GM23338 (cell line): ENCODE data around the gene CD68.

Experiments
- CREB1 ChIP-seq: fragments of 250-450 bp; sonication (Bioruptor Pico); IDR thresholded peaks from 2 replicates; pipeline ENCODE4 v1.5.0; 2020; ENCODE audit warnings: low read depth, mild to moderate bottlenecking, moderate library complexity
- EZH2 ChIP-seq: fragments of 200-600 bp; sonication (generic); IDR thresholded peaks from one replicate; pipeline ENCODE4 v1.8.0; 2017; ENCODE audit warnings: antibody characterized with exemption, mild to moderate bottlenecking, low read depth; ENCODE audit not compliant: unreplicated experiment
- EZH2phosphoT487 ChIP-seq: fragments of 200-600 bp; sonication (generic); IDR thresholded peaks from one replicate; pipeline ENCODE4 v1.8.1; 2018; ENCODE audit warnings: antibody characterized with exemption; ENCODE audit not compliant: unreplicated experiment
- JUNB ChIP-seq: IDR thresholded peaks from one replicate; pipeline ENCODE4 v1.6.1; 2016; ENCODE audit warnings: antibody characterized with exemption; ENCODE audit not compliant: unreplicated experiment
- NANOG ChIP-seq: IDR thresholded peaks from 2 replicates; pipeline ENCODE4 v1.6.1; 2016; ENCODE audit warnings: antibody characterized with exemption, borderline replicate concordance
- POLR2AphosphoS5 ChIP-seq: IDR thresholded peaks from 2 replicates; pipeline ENCODE4 v1.6.1; 2016; ENCODE audit warnings: antibody characterized with exemption, low read depth
- STAT1 ChIP-seq: IDR thresholded peaks from one replicate; pipeline ENCODE4 v1.6.1; 2016; ENCODE audit warnings: antibody characterized with exemption; ENCODE audit not compliant: unreplicated experiment
- ZNF114 ChIP-seq: fragments of 250-450 bp; sonication (Bioruptor Pico); IDR thresholded peaks from 2 replicates; pipeline ENCODE4 v1.5.0; 2020; ENCODE audit warnings: mild to moderate bottlenecking, moderate library complexity
- ZNF331 ChIP-seq: fragments of 250-450 bp; sonication (Bioruptor Pico); IDR thresholded peaks from 2 replicates; pipeline ENCODE4 v1.5.0; 2020; ENCODE audit warnings: low read depth, mild to moderate bottlenecking, moderate library complexity
- TF ChIP-seq, protein P1 (sequence below), 2 experiments: fragments of 200-600 bp in 1 of 2; sonication (generic) in 1 of 2; conservative IDR thresholded peaks; 2 replicates each; pipeline versions ENCODE4 v1.5.1 to v1.6.1; 2016 to 2017; ENCODE audit warnings: antibody characterized with exemption in 2 of 2, low read depth in 2 of 2, mild to moderate bottlenecking in 2 of 2, moderate library complexity in 1 of 2
- TF ChIP-seq, protein P2 (sequence below): IDR thresholded peaks from one replicate; pipeline ENCODE4 v1.6.1; 2018; ENCODE audit warnings: antibody characterized with exemption; ENCODE audit not compliant: unreplicated experiment
- TF ChIP-seq, protein P3 (sequence below): IDR thresholded peaks from 2 replicates; pipeline ENCODE4 v1.6.1; 2016; ENCODE audit warnings: antibody characterized with exemption

DNA sequence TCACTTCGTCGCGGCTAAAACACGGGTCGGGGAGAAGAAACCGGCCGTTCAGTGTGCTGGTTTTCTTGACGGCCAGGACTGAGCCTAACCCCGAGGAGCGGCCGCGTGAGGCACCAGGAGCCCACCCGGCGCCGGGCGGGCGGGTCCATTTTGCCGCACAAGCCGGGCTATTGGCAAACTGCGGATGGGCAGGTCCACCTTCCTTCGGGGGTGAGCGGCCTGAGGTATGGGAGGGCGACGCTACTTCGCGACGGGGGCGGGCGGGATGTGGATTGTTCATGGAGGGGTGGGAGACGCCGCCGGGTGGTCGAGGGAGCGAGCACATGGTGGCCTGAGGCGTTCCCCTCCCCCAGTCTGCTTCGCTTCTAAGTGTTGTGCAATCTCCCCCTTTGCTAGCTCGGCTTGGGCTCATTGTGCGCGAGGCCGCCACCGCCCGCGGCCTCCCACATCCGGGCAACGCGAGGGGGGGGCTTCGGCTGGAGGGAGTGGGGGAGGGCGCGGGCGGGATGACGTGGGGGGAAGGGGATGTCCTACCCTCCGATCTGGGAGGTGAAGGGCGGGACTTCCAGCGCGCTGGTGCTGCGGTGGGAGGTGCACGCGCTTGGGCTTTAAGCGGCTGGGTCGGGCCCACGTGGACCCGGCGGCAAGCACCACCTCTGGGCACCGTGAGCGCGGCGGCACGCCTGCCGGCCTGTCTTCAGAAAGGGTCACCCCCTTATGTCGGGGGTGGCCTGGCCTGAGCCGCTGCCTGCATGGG lies 5.9 kb upstream of the CD68 start:
- TF ChIP-seq, protein P1, sequence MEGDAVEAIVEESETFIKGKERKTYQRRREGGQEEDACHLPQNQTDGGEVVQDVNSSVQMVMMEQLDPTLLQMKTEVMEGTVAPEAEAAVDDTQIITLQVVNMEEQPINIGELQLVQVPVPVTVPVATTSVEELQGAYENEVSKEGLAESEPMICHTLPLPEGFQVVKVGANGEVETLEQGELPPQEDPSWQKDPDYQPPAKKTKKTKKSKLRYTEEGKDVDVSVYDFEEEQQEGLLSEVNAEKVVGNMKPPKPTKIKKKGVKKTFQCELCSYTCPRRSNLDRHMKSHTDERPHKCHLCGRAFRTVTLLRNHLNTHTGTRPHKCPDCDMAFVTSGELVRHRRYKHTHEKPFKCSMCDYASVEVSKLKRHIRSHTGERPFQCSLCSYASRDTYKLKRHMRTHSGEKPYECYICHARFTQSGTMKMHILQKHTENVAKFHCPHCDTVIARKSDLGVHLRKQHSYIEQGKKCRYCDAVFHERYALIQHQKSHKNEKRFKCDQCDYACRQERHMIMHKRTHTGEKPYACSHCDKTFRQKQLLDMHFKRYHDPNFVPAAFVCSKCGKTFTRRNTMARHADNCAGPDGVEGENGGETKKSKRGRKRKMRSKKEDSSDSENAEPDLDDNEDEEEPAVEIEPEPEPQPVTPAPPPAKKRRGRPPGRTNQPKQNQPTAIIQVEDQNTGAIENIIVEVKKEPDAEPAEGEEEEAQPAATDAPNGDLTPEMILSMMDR (conservative IDR thresholded peaks at IDR 0.05; ENCODE audit: low read depth in 2 of 2) = no peak
- TF ChIP-seq POLR2AphosphoS5 (peak; percentile 45), JUNB (no peak), EZH2 (no peak), EZH2phosphoT487 (no peak), ZNF331 (no peak), CREB1 (CRISPR knock-in tag) (peak; percentile 75), ZNF114 (CRISPR knock-in tag) (no peak), STAT1 (no peak), NANOG (no peak)
- TF ChIP-seq, protein P2, sequence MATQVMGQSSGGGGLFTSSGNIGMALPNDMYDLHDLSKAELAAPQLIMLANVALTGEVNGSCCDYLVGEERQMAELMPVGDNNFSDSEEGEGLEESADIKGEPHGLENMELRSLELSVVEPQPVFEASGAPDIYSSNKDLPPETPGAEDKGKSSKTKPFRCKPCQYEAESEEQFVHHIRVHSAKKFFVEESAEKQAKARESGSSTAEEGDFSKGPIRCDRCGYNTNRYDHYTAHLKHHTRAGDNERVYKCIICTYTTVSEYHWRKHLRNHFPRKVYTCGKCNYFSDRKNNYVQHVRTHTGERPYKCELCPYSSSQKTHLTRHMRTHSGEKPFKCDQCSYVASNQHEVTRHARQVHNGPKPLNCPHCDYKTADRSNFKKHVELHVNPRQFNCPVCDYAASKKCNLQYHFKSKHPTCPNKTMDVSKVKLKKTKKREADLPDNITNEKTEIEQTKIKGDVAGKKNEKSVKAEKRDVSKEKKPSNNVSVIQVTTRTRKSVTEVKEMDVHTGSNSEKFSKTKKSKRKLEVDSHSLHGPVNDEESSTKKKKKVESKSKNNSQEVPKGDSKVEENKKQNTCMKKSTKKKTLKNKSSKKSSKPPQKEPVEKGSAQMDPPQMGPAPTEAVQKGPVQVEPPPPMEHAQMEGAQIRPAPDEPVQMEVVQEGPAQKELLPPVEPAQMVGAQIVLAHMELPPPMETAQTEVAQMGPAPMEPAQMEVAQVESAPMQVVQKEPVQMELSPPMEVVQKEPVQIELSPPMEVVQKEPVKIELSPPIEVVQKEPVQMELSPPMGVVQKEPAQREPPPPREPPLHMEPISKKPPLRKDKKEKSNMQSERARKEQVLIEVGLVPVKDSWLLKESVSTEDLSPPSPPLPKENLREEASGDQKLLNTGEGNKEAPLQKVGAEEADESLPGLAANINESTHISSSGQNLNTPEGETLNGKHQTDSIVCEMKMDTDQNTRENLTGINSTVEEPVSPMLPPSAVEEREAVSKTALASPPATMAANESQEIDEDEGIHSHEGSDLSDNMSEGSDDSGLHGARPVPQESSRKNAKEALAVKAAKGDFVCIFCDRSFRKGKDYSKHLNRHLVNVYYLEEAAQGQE = no peak
- TF ChIP-seq, protein P3, sequence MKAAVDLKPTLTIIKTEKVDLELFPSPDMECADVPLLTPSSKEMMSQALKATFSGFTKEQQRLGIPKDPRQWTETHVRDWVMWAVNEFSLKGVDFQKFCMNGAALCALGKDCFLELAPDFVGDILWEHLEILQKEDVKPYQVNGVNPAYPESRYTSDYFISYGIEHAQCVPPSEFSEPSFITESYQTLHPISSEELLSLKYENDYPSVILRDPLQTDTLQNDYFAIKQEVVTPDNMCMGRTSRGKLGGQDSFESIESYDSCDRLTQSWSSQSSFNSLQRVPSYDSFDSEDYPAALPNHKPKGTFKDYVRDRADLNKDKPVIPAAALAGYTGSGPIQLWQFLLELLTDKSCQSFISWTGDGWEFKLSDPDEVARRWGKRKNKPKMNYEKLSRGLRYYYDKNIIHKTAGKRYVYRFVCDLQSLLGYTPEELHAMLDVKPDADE = no peak
